ENCODE measurements around the gene PIGL.

Gene PIGL

DNA sequence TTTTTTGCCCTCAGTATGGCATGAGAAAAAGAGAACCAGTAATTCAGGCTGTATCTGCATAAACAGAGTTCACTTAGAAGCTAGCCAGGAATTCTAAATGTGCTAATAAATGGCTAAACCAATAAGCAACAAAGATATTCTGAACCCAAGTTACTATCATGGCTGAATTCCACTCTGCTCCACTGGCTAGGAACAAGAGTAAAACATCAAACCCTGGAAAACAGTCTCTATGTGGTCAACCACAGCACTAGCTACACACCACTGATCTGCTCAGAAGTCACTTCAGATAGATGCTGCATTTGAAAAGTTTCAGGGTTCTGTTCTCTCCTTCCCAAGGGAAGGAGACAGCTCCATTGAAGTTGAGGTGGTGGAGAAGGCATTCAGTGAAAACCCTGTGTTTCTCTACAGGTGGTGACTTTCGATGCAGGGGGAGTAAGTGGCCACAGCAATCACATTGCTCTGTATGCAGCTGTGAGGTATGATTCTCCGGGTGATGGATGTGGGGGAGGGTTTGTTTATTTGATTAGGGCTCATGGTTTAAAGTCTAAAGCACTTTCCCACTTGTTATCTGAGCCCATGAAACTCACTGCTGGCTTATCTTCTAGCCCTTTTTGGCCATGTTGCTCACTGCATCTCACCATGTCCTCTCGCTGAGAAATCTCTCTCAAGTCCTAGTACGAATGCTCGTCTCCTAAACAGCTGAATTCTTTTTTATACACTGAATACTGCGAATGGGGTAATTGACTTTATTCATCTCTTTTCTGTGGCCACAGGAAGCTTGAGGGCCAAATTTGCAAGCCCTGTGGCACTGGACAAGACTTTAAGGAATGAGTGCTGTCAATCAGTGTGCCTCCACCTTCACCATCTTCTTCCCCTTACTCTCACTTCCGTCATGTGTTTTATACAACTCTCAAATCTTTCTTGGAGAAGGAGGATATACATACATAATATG lies 96.4 kb downstream of the PIGL start:
- no peak for DNase-seq

DNA sequence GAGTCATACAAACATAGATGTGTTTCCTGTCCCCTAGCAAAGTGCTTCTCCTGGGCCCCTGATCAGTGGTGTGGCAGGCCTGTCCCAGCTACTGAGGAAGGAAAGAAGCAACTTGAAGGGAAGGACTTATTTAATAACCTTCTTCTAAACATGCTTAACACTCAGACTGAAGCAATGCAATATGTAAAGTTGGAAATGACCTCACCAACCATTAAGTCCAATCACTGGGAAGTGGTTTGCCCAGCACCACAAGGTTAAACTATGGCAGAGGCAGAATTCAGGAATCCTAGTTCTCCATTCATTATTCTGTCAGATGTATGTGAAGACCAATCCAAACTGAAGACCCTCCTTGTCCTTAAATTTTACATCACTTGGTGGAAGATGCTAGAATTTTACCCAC lies 97.2 kb downstream of the PIGL start:
- DNase-seq = no peak

DNA sequence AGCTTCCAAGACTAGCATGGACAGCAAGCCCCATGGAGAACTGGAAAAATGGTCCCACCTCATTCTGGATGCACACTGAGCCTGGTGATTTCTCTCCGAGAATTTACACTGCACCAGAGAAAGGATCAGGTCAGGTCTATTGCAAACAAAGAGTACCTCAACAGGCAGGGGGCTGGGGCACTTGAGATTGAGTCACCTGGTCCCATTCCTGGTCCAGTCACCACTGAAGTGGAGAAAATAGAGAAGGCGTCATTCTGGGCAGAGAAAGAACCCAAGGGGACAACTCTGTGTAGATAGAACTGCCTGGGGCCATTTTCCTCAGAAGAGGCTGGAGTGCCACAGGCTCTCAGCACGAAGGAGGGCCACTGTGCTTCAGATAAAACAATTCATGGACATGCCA lies 97.8 kb downstream of the PIGL start:
- no peak for DNase-seq

DNA sequence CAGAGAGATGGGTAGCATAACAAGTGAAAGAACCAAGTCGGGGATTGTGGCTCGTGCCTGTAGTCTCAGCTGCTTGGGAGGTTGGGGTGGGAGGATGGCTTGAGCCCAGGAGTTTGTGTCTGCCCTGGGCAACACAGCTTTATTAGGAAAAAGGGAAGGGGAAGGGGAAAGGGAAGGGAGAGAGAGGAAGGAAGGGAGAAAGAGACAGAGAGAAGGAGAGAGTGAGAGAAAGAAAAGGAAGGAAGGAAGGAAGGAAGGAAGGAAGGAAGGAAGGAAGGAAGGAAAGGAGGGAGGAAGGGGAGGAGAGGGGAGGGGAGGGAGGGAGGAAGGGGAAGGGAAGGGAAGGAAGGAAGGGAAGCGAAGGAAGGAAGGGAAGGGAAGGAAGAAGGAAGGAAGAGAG lies 103.0 kb downstream of the PIGL start:
- DNase-seq = no peak

DNA sequence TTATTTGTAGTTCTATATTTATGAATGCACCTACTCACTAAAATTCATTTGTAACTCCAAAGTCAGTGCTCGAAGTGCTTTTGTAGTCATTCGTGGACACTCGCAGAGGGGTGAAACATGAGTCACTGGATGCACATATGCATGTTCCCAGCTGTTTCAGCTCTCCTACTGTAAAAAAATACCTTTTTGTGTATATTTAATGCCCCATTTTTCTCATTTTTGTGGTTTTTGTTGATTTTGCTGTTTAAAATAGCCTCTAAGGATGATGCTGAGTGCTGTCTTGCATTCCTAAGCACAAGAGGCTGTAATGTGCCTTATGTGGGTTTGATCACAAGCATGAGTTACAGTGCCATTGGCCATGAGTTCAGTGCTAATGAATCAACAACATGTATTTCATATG lies 105.6 kb downstream of the PIGL start:
- DNase-seq = no peak

DNA sequence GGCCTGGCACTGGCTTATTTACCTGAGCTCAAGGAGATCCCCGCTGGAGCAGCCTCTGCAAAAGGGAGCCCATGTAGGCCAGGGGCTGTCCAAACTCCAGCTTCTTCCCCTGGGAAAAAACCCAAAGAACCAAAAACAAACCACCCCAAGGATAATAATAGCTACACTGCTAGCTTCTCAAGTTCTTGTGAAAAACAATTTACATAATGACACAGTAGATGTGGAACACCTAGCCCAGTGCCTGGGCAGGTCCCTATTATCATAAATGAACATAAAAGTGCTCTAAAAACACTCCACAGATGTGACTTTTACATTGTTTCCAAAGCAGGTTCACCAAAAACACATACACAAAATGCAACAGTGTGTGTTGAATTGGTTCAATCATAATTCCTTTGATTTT lies 109.0 kb downstream of the PIGL start:
- DNase-seq = no peak

DNA sequence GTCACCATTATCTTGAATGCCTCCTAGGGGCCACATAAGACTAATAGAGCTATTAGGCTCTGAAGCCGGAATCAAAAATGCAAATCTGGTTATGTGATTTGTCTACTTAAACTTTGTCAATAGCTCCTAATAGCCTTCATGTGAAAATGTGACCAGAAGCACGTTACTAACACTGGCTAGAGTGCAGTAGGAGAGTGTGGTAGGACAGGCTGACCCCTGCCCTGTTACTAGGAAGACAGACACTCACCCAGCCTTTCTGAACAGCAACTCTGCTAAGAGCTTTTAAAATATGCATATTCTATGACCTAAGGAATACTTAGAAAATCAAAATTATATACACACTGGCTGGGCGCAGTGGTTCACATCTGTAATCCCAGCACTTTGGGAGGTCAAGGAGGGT lies 110.0 kb downstream of the PIGL start:
- DNase-seq = no peak

DNA sequence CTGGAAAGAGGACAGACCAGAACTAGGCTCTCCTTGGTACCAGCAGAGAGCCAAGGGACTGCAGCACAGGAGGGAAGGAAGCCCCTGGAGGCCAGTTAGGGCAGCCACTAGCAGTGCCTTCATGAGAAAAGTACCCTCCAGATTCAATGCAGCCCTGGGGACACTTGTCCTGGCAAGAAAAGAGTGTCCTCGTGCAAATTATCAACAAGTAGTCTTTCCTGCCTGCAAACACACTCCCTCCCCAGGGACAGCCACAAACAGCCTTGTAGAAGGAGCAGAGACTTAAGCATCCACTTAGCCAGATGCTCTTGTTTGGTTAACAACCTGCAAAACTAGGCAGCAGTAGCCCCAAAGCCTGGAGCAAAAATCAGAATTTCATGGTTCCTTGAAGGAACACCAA lies 112.0 kb downstream of the PIGL start:
- DNase-seq = no peak

DNA sequence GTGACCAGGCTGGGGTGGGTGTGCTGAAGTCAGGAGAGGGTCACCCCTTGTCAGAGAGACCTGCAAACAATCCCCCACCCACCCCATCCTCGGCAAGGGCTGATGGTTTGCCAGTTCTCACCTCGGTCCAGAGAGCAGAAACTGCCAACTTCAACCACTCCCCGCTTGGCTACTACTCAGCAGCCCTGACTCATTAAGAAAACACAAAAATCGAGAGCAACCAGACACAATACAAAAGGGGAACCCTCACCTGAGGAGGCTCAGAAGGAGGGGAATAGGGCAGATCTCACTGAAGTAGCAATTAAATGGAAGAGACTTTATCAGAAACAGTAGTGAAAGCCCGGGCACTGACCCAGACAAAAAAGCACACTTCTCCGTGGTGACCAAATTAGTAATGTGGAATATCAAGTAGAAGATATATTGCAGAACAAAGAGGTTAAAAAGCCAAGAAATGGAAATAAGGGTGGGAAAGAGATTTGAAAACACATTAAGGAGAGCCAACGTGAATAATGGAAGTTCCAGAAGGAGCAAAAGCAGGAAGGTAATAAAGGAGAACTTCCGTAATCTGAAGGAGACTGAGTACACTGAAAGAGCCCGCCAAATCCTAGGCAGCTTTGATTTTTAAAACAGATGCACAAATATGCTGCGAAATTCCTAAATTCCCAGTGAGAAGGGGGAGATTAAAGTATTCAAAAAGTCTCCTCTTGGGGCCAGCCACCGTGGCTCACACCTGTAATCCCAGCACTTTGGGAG lies 112.7 kb downstream of the PIGL start:
- no peak for DNase-seq

DNA sequence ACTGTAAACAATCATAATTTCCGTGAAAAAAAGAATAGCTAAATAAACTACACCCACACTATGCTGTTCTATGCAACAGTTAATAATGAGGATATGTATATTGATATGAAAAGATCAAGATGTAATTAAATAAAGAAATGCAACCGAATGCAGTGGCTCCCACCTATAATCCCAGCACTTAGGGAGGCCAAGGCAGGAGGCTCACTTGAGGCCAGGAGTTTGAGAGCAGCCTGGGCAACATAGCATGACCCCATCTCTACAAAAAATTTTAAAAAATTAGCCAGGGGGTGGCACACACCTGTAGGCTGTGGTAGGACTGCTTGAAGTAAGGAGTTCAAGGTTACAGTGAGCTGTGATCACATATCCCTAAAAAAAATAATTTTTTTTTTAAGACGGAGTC lies 121.4 kb downstream of the PIGL start:
- DNase-seq = no peak

DNA sequence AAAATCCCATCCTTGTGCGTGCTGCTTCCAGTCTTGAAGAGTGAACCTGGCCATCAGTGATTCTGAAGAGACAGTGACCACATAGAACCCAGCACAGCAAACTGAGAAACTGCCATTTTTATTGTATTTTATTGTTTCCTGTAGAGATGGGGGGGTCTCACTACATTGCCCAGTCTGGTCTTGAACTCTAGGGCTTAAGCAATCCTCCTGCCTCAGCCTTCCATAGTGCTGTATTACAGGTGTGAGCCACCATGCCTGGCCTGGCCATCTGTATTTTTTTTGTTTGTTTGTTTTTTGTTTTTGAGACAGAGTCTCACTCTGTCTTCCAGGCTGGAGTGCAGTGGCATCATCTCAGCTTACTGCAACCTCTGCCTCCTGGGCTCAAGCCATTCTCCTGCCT lies 122.4 kb downstream of the PIGL start:
- no peak for DNase-seq

DNA sequence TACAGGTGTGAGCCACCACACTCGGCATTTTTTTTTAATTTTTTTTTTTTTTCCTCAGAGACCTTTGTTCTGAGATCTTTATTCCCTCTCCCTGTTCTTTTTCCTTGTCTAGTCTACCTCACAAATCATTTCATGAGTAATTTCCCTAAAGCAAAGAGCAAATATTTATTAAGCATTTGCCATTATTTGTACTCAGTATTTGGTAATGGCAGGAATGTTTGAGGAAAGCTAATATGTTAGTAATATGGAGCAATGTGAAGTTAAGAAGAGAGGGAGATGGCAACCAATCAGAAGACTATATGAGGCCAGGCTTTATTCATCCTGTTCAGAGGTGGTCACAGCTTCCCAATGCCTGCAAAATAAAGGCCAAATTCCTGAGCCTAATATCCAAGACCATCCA lies 122.9 kb downstream of the PIGL start:
- DNase-seq = no peak

DNA sequence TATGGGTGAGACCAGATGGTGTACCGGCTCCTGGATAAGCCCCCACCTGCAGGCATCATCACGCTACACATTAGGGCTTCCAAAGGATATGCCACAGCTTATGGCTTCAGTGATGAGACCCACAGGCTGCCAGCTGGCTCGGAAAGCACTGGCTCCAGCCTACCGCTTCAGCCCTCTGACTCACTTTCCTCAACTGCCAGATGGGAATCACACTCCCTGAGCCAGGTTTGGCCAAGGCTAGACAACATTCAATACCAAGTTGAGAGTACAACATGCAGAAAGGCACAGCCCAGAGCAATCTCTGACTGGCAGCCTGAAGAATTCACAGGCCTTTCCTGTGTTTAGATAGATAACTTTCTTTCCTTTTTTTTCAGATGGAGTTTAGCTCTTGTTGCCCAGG lies 126.0 kb downstream of the PIGL start:
- no peak for DNase-seq

DNA sequence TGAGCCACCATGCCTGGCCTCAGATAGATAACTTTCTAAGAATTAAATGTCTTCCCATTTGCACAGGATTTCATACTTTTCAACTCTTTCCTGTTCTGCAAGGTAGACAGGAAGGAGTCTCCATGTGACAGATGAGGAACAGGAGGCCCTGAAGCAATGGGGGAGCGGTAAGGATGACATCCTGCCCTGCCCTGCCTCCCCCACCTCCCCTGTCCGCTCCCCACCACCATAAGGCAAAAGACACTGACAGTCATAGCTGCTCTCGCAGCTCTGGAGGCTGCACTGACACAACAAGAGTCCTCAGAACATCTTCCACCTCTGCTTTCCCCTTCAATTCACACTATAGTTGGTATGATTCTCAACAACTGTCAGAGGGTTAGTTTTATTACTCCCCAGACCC lies 126.6 kb downstream of the PIGL start:
- DNase-seq = no peak

DNA sequence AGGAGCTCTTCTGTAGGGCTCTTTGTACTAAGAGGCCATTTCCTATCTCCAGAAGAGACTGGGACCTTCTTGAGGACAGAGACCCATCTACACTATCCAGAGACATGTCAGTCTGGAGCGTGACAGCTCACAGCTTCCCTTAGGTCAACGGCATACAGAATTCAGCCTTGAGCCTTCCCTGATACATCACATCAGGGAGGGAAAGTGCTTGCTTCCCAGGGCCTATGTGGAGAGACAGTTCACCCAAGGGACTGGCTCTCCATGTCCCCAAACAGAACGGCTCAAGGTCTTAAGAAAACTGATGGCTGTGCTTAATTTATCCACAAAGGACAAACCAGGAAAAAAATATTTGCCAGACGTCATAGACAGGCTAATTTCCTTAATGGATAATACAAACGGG lies 128.6 kb downstream of the PIGL start:
- no peak for DNase-seq

DNA sequence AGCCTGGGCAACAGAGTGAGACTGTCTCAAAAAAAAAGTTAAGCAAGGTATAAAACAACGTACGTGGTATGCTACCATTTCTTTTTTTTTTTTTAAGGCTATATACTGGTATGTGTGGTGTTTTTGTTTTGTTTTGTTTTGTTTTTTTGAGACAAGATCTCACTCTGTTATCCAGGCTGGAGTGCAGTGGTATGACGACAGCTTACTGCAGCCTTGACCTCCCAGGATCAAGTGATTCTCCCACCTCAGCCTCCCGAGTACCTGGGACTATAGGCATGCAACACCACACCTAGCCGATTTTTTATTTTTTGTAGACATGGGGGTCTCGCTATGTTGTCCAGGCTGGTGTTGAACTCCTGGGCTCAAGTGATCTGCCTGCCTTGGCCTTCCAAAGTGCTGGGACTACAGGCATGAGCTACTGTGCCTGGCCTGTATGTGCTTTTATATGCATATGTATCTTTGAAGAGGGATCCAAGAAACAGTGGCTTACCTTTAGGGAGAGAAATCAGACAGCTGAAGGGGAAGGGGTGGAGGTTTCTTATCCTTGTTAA lies 129.8 kb downstream of the PIGL start:
- DNase-seq = no peak

DNA sequence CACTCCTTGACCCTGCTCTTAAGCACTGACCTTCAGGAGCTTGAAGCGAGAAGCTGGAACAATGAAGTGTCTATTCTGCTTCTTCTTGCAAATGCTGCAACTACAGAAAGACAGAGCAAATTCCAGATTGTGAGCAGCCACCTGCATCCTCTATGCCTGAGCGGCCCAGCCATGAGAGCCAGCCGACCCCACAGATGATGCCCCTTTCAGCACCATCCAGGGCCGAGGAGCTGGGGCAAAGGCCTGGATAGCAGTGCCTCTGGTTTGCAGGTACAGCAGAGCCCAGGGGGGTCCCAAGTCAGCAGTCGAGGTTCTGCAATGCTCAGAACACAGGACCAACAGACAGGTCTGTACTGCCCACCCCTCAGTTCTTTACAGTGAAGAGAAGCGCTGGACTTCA lies 131.6 kb downstream of the PIGL start:
- DNase-seq = no peak

DNA sequence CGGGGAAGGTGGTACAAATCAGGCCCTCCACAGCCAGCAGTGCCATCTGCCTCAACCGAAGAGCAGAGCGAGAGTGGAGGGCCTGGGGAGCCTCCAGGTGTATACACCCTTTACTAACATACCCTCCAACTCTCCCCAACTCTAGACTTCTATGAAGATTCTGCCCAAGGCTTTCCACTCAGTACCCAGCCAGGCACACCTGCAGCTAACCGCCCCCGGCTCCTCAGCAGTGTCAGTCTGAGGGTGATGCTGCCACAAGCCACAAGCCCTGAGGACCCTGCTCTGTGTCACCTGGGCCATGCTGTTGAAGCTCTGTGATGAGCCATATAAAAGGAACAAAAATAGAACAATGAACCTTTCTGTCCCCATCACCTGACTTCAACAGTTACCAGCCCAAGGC lies 132.4 kb downstream of the PIGL start:
- DNase-seq = no peak

DNA sequence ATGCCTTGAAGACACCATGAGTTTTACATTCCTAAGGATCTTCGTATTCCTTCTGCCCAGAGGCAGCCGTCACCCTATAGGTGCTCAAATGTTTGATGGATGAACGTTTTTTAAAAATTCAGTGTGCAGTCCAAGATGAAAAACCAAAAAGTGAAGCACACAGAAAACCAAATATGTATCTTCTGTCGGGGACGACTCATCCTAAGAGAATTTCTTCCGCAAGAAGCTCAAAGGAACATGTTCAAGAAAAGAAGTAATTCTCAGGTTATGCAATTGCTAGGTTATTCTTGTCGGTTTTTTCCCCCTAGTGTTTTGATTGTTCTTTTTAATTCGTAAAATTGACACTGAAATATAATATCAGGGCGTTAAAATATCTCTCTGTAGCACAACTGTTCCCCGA lies 134.8 kb downstream of the PIGL start:
- no peak for DNase-seq

DNA sequence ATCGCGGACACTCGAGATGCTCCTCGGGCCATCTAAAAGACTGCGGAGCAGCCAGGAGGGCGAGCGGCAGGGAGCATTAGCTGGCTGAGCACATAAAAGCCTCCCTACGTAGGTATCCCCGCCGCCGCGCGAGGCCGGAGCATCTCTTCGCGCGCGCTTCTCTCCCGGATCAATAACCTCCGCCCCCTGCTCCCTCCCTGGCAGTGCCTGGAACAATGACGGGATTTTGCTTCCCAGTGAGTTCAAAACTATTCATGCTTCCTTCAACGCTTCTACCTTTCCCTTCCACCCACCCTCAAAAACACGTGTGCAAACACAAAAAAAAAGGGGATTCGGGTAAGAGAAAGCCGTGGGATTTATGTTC lies 135.3 kb downstream of the PIGL start:
- peak; percentile 13 for DNase-seq

DNA sequence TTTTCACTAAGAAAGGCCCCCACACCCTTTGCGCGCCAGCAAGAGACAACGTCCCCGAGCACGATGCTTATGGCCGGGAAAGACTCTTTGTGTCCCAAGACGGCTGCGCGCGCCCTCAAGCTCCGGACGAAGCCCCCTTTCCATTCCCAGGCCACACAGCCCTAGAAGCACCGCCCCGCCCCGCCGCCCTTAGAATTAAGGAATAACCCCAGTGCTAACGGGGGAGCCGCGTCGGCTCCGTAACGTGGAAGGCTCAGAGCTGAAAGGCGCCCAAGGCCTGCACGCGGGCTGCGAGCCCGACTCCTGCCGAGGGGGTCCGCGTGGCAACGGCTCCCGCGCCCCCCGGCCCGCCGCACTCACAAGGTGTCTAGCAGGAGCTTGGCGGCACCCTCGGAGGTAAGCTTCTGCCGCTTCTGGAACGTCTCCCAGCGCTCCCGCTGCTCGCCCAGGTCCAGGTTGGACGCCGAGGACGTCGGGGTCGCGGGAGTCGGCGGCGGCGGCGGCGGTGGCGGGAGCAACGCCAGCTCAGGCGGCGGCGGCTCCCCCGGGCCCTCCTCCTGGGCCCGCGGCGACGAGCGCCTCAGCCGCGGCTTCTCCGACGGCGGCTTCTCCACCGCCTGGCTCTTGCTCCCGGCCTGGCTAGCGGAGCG lies 135.8 kb downstream of the PIGL start:
- no peak for DNase-seq

DNA sequence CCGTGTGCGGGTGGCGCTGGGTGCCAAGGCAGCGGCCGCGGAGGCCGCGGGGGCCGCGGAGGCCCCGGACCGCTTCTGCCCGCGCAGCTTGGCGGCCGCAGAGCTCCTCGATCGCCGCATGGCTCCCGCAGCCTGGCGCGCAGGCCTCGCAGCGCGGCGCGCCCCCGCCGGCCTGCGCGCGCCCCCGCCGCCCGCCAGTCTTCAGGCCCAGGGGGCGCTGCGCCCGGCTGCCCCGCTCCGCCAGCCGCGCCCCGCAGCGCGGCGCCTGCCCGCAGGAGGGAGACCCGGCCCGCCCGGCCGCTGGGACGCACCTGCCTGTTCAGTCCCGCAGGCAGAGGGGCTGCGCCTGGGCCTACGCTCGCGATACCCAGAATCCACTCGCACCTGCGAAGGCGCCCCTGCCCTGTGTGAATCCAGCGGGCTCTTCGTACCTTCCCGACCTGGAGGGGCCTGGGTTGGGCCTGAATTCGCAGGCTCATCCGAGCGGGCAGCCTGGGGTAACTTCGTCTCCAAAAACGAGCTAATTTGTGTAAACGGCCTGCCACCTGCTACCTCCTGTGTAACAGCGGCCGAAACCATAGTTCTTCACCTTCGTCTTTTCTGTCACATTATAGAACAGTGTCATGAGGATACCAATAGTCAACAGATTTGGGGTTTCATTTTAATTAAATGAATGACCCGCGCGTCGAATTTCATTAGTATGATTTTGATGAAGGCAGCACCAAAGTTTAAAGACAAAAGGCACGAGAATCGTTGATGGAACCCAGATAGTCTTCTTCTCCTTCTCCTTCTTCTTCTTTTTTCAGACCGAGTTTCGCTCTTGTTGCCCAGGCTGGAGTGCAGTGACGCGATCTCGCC lies 136.5 kb downstream of the PIGL start, which contains the start of gene CENPV:
TSS of gene CENPV (minus strand) at position 153 of the 858 bp plus-strand sequence. CDS start at position 120, 33 bp downstream.
- DNase-seq = peak; percentile 55
